ENCODE measurements around the gene NRCAM.

The NRCAM gene

GRCh38 chr7:108222236-108222892 lies 233.9 kb downstream of the NRCAM start (continued):
- TF ChIP-seq, protein P1, sequence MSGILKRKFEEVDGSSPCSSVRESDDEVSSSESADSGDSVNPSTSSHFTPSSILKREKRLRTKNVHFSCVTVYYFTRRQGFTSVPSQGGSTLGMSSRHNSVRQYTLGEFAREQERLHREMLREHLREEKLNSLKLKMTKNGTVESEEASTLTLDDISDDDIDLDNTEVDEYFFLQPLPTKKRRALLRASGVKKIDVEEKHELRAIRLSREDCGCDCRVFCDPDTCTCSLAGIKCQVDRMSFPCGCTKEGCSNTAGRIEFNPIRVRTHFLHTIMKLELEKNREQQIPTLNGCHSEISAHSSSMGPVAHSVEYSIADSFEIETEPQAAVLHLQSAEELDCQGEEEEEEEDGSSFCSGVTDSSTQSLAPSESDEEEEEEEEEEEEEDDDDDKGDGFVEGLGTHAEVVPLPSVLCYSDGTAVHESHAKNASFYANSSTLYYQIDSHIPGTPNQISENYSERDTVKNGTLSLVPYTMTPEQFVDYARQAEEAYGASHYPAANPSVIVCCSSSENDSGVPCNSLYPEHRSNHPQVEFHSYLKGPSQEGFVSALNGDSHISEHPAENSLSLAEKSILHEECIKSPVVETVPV (CRISPR knock-in tag; IDR thresholded peaks at IDR 0.05) = no peak
- no peak for TF ChIP-seq ZC3H10 (CRISPR knock-in tag; IDR thresholded peaks at IDR 0.05)
- no peak for TF ChIP-seq RARB (CRISPR knock-in tag; IDR thresholded peaks at IDR 0.05)
- TF ChIP-seq ZNF565 (CRISPR knock-in tag; conservative IDR thresholded peaks at IDR 0.05; ENCODE audit: low read depth) = no peak
- TF ChIP-seq ZNF70 (CRISPR knock-in tag; IDR thresholded peaks at IDR 0.05) = no peak

- TF ChIP-seq TOX (CRISPR knock-in tag; IDR thresholded peaks at IDR 0.05; ENCODE audit: borderline replicate concordance) (no peak), TCF4 (CRISPR knock-in tag; IDR thresholded peaks at IDR 0.05; ENCODE audit: borderline replicate concordance) (no peak), GLIS3 (CRISPR knock-in tag; IDR thresholded peaks at IDR 0.05) (no peak)
- TF ChIP-seq, protein P1 (CRISPR knock-in tag; IDR thresholded peaks at IDR 0.05) = no peak
- TF ChIP-seq, protein P2, sequence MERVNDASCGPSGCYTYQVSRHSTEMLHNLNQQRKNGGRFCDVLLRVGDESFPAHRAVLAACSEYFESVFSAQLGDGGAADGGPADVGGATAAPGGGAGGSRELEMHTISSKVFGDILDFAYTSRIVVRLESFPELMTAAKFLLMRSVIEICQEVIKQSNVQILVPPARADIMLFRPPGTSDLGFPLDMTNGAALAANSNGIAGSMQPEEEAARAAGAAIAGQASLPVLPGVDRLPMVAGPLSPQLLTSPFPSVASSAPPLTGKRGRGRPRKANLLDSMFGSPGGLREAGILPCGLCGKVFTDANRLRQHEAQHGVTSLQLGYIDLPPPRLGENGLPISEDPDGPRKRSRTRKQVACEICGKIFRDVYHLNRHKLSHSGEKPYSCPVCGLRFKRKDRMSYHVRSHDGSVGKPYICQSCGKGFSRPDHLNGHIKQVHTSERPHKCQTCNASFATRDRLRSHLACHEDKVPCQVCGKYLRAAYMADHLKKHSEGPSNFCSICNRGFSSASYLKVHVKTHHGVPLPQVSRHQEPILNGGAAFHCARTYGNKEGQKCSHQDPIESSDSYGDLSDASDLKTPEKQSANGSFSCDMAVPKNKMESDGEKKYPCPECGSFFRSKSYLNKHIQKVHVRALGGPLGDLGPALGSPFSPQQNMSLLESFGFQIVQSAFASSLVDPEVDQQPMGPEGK (CRISPR knock-in tag; IDR thresholded peaks at IDR 0.05; ENCODE audit: borderline replicate concordance) = no peak
- peak; percentile 28; the same call in 1 of the 3 replicates for ATAC-seq
These were observed 244.6 kb downstream of the NRCAM start for GRCh38 chr7:108211382-108212201.

- TF ChIP-seq SNAI2 (CRISPR knock-in tag; IDR thresholded peaks at IDR 0.05) (no peak), TSHZ2 (CRISPR knock-in tag; IDR thresholded peaks at IDR 0.05) (no peak), ZFP3 (CRISPR knock-in tag; IDR thresholded peaks at IDR 0.05) (no peak), ZFP30 (CRISPR knock-in tag; IDR thresholded peaks at IDR 0.05) (no peak), ESRRG (CRISPR knock-in tag; IDR thresholded peaks at IDR 0.05) (no peak)
- TF ChIP-seq, protein P1 (CRISPR knock-in tag; IDR thresholded peaks at IDR 0.05) = no peak
- TF ChIP-seq, protein P3, sequence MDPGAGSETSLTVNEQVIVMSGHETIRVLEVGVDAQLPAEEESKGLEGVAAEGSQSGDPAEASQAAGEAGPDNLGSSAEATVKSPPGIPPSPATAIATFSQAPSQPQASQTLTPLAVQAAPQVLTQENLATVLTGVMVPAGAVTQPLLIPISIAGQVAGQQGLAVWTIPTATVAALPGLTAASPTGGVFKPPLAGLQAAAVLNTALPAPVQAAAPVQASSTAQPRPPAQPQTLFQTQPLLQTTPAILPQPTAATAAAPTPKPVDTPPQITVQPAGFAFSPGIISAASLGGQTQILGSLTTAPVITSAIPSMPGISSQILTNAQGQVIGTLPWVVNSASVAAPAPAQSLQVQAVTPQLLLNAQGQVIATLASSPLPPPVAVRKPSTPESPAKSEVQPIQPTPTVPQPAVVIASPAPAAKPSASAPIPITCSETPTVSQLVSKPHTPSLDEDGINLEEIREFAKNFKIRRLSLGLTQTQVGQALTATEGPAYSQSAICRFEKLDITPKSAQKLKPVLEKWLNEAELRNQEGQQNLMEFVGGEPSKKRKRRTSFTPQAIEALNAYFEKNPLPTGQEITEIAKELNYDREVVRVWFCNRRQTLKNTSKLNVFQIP (CRISPR knock-in tag; IDR thresholded peaks at IDR 0.05; ENCODE audit: borderline replicate concordance, low read depth) = no peak
- ATAC-seq = no peak
These were observed 245.4 kb downstream of the NRCAM start for GRCh38 chr7:108210796-108211195.
